OCI-LY1 (cell line): ENCODE measurements around the gene NDUFS7.

ENCODE experiments used
- CTCF ChIP-seq: fragments of 200-600 bp; sonication (generic), shearing (Covaris generic); IDR thresholded peaks from 2 replicates; pipeline ENCODE4 v1.5.1; 2017; ENCODE audit warnings: mild to moderate bottlenecking, antibody characterized with exemption, low read length, moderate library complexity, mixed read lengths
- EZH2 ChIP-seq: fragments of 200-600 bp; sonication (generic), shearing (Covaris generic); IDR thresholded peaks from 2 replicates; pipeline ENCODE4 v1.8.0; 2017; ENCODE audit warnings: borderline replicate concordance, mixed run types, mild to moderate bottlenecking, antibody characterized with exemption, low read length, moderate library complexity, mixed read lengths

GRCh38 chr19:1383312-1384084, at the start of gene NDUFS7:
- TF ChIP-seq CTCF (no peak; the same call in 1 of the 2 replicates), EZH2 (no peak)
